H9 (cell line): Measurements from ENCODE around the gene PC. TPM values are rescaled to one million over a fixed set of nuclear protein-coding genes. Genes with fewer than 3 reads are reported as not detected.

Experiments
- DNase-seq: peaks from one replicate; pipeline ENCODE4 v3.0.0-alpha.2; 2017
- H2AFZ ChIP-seq: one replicate; pipeline ENCODE4 v1.6.1; 2013; ENCODE audit warnings: mild to moderate bottlenecking, low read length, control low read depth, moderate library complexity
- H2AK5ac ChIP-seq: 2 replicates; pipeline ENCODE4 v1.6.1; 2013; ENCODE audit warnings: low read length, control low read depth, mixed read lengths; ENCODE audit not compliant: insufficient read length
- H2BK120ac ChIP-seq: one replicate; pipeline ENCODE4 v1.6.1; 2013; ENCODE audit warnings: low read depth, mild to moderate bottlenecking, low read length, control low read depth, inconsistent platforms; ENCODE audit not compliant: poor library complexity, severe bottlenecking
- H2BK12ac ChIP-seq: 2 replicates; pipeline ENCODE4 v1.6.1; 2013; ENCODE audit warnings: low read length, control low read depth, mixed read lengths, low read depth; ENCODE audit not compliant: insufficient read length
- H2BK15ac ChIP-seq: 2 replicates; pipeline ENCODE4 v1.6.1; 2013; ENCODE audit warnings: low read depth, low read length, control low read depth
- H2BK20ac ChIP-seq: one replicate; pipeline ENCODE4 v1.6.1; 2013; ENCODE audit warnings: low read depth, mild to moderate bottlenecking, low read length, control low read depth, inconsistent platforms; ENCODE audit not compliant: poor library complexity, severe bottlenecking
- H2BK5ac ChIP-seq: 2 replicates; pipeline ENCODE4 v1.6.1; 2013; ENCODE audit warnings: low read length, control low read depth, mixed read lengths; ENCODE audit not compliant: insufficient read length
- H3K14ac ChIP-seq: 2 replicates; pipeline ENCODE4 v1.6.1; 2013; ENCODE audit warnings: low read length, control low read depth; ENCODE audit not compliant: insufficient read depth
- H3K18ac ChIP-seq: 2 replicates; pipeline ENCODE4 v1.6.1; 2013; ENCODE audit warnings: low read depth, mild to moderate bottlenecking, mixed read lengths, low read length, control low read depth; ENCODE audit not compliant: insufficient read length
- H3K23ac ChIP-seq: 2 replicates; pipeline ENCODE4 v1.6.1; 2013; ENCODE audit warnings: low read length, control low read depth, mixed read lengths, low read depth; ENCODE audit not compliant: insufficient read length
- H3K23me2 ChIP-seq: 2 replicates; pipeline ENCODE4 v1.6.1; 2013; ENCODE audit warnings: low read depth, mild to moderate bottlenecking, mixed read lengths, low read length, control low read depth; ENCODE audit not compliant: insufficient read length, poor library complexity, severe bottlenecking
- H3K27ac ChIP-seq: 2 replicates; pipeline ENCODE4 v1.5.1; 2013; ENCODE audit warnings: low read length, control low read depth, mixed read lengths, low read depth; ENCODE audit not compliant: insufficient read length
- H3K27me3 ChIP-seq: 2 replicates; pipeline ENCODE4 v1.6.1; 2013; ENCODE audit warnings: low read length, control low read depth, inconsistent platforms; ENCODE audit not compliant: insufficient read depth
- H3K4ac ChIP-seq: 2 replicates; pipeline ENCODE4 v1.6.1; 2013; ENCODE audit warnings: low read depth, mild to moderate bottlenecking, control low read depth, inconsistent platforms, low read length, moderate library complexity
- H3K4me1 ChIP-seq: 2 replicates; pipeline ENCODE4 v1.6.1; 2013; ENCODE audit warnings: low read length, control low read depth, inconsistent platforms; ENCODE audit not compliant: insufficient read depth
- H3K4me2 ChIP-seq: 2 replicates; pipeline ENCODE4 v1.6.1; 2013; ENCODE audit warnings: low read length, control low read depth, mixed read lengths; ENCODE audit not compliant: insufficient read length, insufficient read depth
- H3K56ac ChIP-seq: 2 replicates; pipeline ENCODE4 v1.6.1; 2013; ENCODE audit warnings: low read depth, mild to moderate bottlenecking, mixed read lengths, low read length, control low read depth; ENCODE audit not compliant: insufficient read length
- H3K79me1 ChIP-seq: 2 replicates; pipeline ENCODE4 v1.6.1; 2013; ENCODE audit warnings: low read depth, mild to moderate bottlenecking, moderate library complexity, low read length, control low read depth, inconsistent platforms; ENCODE audit not compliant: insufficient read depth, poor library complexity, severe bottlenecking
- H3K79me2 ChIP-seq: 2 replicates; pipeline ENCODE4 v1.6.1; 2013; ENCODE audit warnings: low read length, control low read depth, inconsistent platforms; ENCODE audit not compliant: insufficient read depth
- H3K9ac ChIP-seq: 2 replicates; pipeline ENCODE4 v1.6.1; 2013; ENCODE audit warnings: low read length, control low read depth, mixed read lengths; ENCODE audit not compliant: insufficient read length; ENCODE audit errors: extremely low read depth
- H3K9me3 ChIP-seq: one replicate; pipeline ENCODE4 v1.6.1; 2013; ENCODE audit warnings: low read depth, low read length, inconsistent platforms; ENCODE audit not compliant: control insufficient read depth
- H3T11ph ChIP-seq: one replicate; pipeline ENCODE4 v1.6.1; 2013; ENCODE audit warnings: mild to moderate bottlenecking, low read length, control low read depth, inconsistent platforms
- H4K20me1 ChIP-seq: one replicate; pipeline ENCODE4 v1.6.1; 2013; ENCODE audit not compliant: control insufficient read depth, insufficient read length, insufficient read depth
- H4K5ac ChIP-seq: 2 replicates; pipeline ENCODE4 v1.6.1; 2013; ENCODE audit warnings: low read depth, mild to moderate bottlenecking, mixed read lengths, low read length, control low read depth; ENCODE audit not compliant: insufficient read length
- H4K8ac ChIP-seq: replicated peaks from 2 replicates; pipeline ENCODE4 v1.6.1; 2013; ENCODE audit warnings: low read length, control low read depth, mixed read lengths, low read depth; ENCODE audit not compliant: insufficient read length
- H4K91ac ChIP-seq: 2 replicates; pipeline ENCODE4 v1.6.1; 2013; ENCODE audit warnings: low read depth, mild to moderate bottlenecking, moderate library complexity, mixed read lengths, low read length, control low read depth; ENCODE audit not compliant: insufficient read length
- H3K27ac Mint-ChIP-seq, 3 experiments: 2 replicates in 2 of 3; 3 replicates in 1 of 3; pipeline ENCODE4 v1.8.0; 2020 to 2021; ENCODE audit warnings: mixed read lengths in 3 of 3, mild to moderate bottlenecking in 1 of 3, moderate library complexity in 1 of 3
- H3K27me3 Mint-ChIP-seq: 2 replicates; pipeline ENCODE4 v1.8.0; 2021; ENCODE audit warnings: low read depth, mild to moderate bottlenecking, moderate library complexity, mixed read lengths
- H3K36me3 Mint-ChIP-seq, 3 experiments: 2 replicates in 2 of 3; 3 replicates in 1 of 3; pipeline ENCODE4 v1.8.0; 2020 to 2021; ENCODE audit warnings: low read depth in 3 of 3, mixed read lengths in 3 of 3; ENCODE audit not compliant: insufficient read depth in 1 of 3
- H3K4me1 Mint-ChIP-seq, 2 experiments: 2 replicates each; pipeline ENCODE4 v1.8.0; 2020; ENCODE audit warnings: mixed read lengths in 2 of 2
- H3K4me3 Mint-ChIP-seq, 2 experiments: 2 replicates in 1 of 2; 3 replicates in 1 of 2; pipeline ENCODE4 v1.8.0; 2020 to 2021; ENCODE audit warnings: mild to moderate bottlenecking in 2 of 2, mixed read lengths in 2 of 2, moderate library complexity in 1 of 2
- H3K9me3 Mint-ChIP-seq, 2 experiments: 2 replicates in 1 of 2; 3 replicates in 1 of 2; pipeline ENCODE4 v1.8.0; 2020; ENCODE audit warnings: mild to moderate bottlenecking in 2 of 2, mixed read lengths in 2 of 2, moderate library complexity in 1 of 2
- CTCF ChIP-seq: fragments of 200-600 bp; sonication (generic); conservative IDR thresholded peaks from 3 replicates; pipeline ENCODE4 v1.8.0; 2021; ENCODE audit warnings: antibody characterized with exemption, mild to moderate bottlenecking
- WGBS: extraction: QIAGEN DNeasy Blood & Tissue Kit; methylation state at CpG from one replicate; pipeline ENCODE4 v1.1.7; 2013; ENCODE audit warnings: missing lambda C conversion rate, low lambda C conversion rate, mixed read lengths; ENCODE audit not compliant: insufficient read length; ENCODE audit errors: extremely low coverage; 5-methylcytosine and 5-hydroxymethylcytosine counted together
- total RNA-seq: library from RNA; stranded (reverse); gene quantifications from 2 replicates; pipeline ENCODE4 v1.2.1, GENCODE V29; 2021

The PC gene
- total RNA-seq, 1 experiment from 2014 or later: 32.6 TPM

GRCh38 chr11:66885950-66886440 lies 72.2 kb downstream of the PC start:
- no peak overlapping the region for H2BK20ac ChIP-seq
- H2AFZ ChIP-seq: no peak overlapping the region
- no peak overlapping the region for H2AK5ac ChIP-seq
- H2BK120ac ChIP-seq: no peak overlapping the region
- Mint-ChIP-seq H3K4me3 (no peak overlapping the region), H3K36me3 (peaks cover 0 to 5% (median 0%) of the 10 kb centered on the region in 3 experiments; a peak in 1 of 7 replicates), H3K4me1 (peaks cover 46 to 65% of the 10 kb centered on the region in 2 experiments), H3K27ac (peak overlapping the region in 2 of 3 experiments; percentile 11 to 65; a peak in 2 of 7 replicates), H3K27me3 (no peaks in the 10 kb centered on the region), H3K9me3 (no peaks in the 10 kb centered on the region)
- WGBS: no CpG with 5 or more reads among the region's 11 CpGs
- H3K79me2 ChIP-seq: no peaks in the 10 kb centered on the region
- no peaks in the 10 kb centered on the region for H3K27me3 ChIP-seq
- H3K4me2 ChIP-seq: no peak overlapping the region
- H2BK15ac ChIP-seq: no peak overlapping the region
- no peak for DNase-seq
- H3K18ac ChIP-seq: no peak overlapping the region
- no peak overlapping the region for H2BK12ac ChIP-seq
- no peak overlapping the region for H3T11ph ChIP-seq
- H3K56ac ChIP-seq: no peak overlapping the region
- H4K91ac ChIP-seq: no peak overlapping the region
- no peaks in the 10 kb centered on the region for H3K4me1 ChIP-seq
- no peaks in the 10 kb centered on the region for H3K79me1 ChIP-seq
- no peaks in the 10 kb centered on the region for H4K20me1 ChIP-seq
- no peaks in the 10 kb centered on the region for H3K23me2 ChIP-seq
- H3K4ac ChIP-seq: no peak overlapping the region
- no peaks in the 10 kb centered on the region for H3K9me3 ChIP-seq
- H2BK5ac ChIP-seq: no peak overlapping the region
- no peak overlapping the region for H4K8ac ChIP-seq
- H3K23ac ChIP-seq: no peak overlapping the region
- H4K5ac ChIP-seq: no peak overlapping the region
- no peak overlapping the region; the same call in 1 of the 2 replicates for H3K14ac ChIP-seq
- H3K27ac ChIP-seq: no peak overlapping the region
- no peak overlapping the region for H3K9ac ChIP-seq
- TF ChIP-seq CTCF: no peak
